Head of caudate nucleus (tissue), 42 donors: ENCODE results near the gene MUTYH.
"Not testable (repeated sequence)": the region's sequence is repeated elsewhere in the genome, so short reads cannot be mapped to it uniquely, and the experiment has no call there.

Source experiments
- DNase-seq, 42 donors: peaks; one replicate each; pipeline versions ENCODE4 v3.0.0 to v3.0.0-alpha.2; 2020 to 2021; ENCODE audit warnings: mixed read lengths in 7 of 42
- intact Hi-C: fragments of 100-400 bp; cut with DNase I; formaldehyde crosslinking; loops from one replicate; pipeline ENCODE4 v1.15.0; 2022

The MUTYH gene

DNA sequence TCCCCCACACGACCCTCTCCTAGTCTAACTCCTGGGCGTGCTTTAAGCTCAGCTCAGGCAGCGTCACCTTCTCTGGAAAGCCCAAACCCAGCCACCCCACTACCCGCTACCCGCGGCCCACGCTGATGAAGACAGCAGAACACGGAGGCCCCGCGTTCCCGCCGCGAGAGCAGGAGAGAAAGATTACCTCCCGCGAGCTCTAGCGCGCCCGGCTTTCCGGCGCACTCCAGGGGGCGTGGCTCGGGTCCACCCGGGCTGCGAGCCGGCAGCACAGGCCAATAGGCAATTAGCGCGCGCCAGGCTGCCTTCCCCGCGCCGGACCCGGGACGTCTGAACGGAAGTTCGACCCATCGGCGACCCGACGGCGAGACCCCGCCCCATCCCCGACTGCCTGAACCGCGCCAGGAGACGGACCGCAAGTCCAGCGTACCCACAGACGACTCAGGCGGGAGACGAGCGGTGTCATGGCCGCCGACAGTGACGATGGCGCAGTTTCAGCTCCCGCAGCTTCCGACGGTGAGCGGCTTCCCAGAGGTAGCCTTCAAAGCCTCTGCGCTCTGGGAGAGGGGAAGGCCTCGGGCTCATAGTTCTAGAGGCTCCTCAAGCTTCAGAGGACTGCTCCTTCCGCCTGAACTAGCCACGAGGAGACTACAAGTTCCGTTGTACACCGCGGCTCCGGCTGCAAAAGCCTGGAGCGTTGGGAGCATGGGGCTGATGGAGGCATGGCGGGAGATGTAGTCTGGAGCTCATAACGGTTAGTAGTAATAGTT, at the start of gene MUTYH, which contains the start of gene TOE1:
TSS of gene MUTYH (minus strand) at position 652 of the 770 bp plus-strand sequence. CDS start 5,935 bp downstream, outside the sequence.
TSS of gene TOE1 (plus strand) at position 382 of the 770 bp plus-strand sequence. CDS start at position 465, 83 bp downstream.
- DNase-seq, result peak; percentile 84 to 96 (median 91)
- intact Hi-C loops, result loop anchor here (10.0 kb wide), 1 partner anchor 235 kb away; no protein-coding TSS in a partner anchor

DNA sequence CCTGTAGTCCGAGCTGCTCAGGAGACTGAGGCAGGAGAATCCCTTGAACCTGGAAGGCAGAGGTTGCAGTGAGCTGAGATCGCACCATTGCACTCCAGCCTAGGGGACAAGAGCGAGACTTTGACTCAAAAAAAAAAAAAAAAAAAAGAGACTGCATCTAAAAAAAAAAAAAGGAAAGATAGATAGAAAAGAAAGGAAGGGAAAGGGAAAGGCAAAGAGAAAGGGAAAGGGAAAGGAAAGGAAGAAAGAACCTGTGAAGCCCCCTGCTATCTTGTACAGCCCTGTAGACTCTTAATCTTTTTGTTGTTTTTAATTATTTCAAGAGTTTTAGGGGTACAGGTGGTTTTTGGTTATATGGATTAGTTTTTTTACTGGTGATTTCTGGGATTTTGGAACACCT, 46.0 kb upstream of the MUTYH start:
- intact Hi-C loops, result no loop called here
- DNase-seq, result no peak

DNA sequence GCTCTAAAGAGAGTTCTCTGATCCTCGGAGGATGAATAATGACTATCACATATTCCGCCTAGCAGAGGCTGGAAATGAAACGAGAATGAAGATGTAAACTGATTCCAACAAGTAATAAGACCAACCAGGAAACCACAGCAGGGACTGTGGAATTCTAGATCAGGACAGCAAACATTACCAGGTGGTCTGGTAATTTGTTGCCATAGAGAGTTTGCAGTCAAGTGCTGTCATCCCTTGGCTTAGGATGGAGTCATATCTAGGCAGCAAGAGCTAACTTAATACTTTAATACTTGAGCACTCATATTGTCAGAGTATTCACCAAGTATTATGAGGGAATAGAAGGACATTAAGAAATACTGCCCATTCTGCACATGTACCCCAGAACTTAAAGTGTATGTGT, 45.1 kb upstream of the MUTYH start:
- intact Hi-C loops, result no loop called here
- no peak for DNase-seq

DNA sequence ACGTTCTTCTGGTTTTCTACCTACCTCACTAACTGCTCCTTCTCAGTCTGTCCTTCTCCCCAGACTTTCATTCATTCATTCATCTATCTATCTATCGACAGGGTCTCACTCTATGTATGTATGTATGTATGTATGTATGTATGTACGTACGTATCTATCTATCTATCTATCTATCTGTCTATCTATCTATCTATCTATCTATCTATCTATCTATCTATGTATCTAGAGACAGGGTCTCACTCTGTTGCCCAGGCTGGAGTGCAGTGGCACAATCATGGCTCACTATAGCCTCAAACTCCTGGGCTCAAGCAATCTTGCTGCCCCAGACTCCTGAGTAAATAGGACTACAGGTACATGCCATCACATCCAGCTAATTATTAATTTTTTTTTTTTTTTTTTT, 44.0 kb upstream of the MUTYH start:
- DNase-seq, intact Hi-C loops: not testable (repeated sequence)

DNA sequence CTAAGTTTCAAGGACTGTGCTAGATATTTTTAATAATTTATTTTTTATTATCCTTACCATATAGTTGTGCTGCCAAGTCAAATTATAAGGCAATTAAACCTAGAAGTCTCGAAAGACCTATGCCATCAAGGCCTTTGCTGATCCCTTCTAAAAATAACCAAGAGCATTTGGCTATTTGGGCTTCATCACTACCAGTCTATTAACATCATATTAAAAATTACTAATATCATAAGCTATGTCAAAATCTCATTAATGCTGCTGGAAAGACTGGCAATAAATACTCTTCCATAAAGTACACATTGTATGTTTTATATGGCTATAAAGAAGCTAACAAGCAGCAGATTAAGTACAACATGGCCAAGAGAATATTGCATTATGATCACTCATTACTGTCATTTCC, 43.0 kb upstream of the MUTYH start:
- intact Hi-C loops, result no loop called here
- DNase-seq, result no peak

DNA sequence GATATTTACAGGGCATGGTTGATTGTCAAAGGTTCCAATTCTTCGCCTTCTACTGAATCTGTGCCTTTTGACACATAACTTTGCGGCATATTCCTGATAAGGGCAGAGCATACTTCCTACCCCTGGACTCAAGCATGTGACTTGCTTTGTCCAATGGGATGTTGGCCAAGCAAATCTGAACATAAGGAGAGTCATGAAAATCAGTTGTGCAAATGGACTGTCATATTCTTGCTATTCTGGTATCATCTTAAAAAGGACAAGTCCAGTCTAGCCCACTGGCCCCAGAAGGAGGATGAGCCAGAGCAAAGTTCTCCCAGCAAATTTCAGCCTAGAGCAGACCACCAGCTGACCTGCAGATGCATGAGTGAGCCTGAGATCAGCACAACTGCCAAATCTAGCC, 41.0 kb upstream of the MUTYH start:
- intact Hi-C loops, result no loop called here
- DNase-seq, result no peak

DNA sequence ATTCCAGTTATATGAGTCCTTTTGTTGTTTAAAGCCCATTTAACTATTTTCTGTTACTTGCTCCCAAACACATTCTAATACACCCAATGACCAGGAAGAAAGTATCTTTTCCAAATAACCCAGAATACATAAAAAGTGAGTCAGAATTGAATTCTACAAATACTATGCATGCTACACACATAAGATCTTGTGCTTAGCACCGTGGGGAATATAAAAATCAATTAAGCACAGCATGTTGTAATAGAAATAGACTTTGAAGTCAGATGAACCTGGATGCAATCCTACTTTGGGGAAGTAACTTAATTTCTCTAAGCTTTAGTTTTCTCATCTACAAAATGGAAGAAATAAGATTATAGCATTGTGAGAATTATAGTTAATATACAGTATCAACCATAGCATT, 40.5 kb upstream of the MUTYH start:
- DNase-seq, result no peak
- intact Hi-C loops, result no loop called here

DNA sequence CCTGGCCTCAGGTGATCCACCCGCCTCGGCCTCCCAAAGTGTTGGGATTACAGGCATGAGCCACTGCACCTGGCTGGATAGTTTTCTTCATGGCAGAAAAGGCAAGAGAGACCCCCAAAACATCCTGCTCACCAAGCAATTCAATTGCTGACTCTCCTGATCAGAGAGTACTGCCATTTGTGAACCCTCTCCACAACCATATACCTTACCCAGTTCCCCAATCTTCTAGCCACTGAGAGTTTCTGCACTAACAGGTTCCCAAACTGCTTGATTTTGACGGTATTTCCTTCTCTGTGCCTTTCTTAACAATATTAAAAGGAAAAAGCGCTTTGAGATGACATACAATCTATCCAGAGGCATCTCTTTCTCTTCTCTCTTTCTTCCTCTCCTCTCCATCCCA, 39.9 kb upstream of the MUTYH start:
- intact Hi-C loops, result no loop called here
- no peak for DNase-seq

DNA sequence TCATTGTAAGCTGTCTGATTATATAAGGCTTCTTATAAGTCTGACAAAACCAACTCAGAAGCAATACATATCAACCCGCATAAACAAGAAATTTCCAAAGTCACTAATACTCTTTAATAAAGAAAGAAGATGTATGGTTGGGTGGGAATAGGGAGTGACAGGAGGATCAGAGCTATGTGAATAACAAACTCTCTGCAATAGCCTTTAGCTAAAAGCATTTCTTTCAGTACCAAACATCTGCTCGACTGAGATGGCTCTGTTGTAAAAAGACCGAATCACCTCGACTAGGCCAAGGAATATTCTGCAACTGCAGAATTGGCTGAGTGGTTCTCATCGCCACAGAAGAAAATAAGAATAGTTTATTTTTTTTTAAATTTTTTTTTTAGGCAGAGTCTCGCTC, 39.3 kb upstream of the MUTYH start:
- DNase-seq, result no peak
- intact Hi-C loops, result no loop called here

DNA sequence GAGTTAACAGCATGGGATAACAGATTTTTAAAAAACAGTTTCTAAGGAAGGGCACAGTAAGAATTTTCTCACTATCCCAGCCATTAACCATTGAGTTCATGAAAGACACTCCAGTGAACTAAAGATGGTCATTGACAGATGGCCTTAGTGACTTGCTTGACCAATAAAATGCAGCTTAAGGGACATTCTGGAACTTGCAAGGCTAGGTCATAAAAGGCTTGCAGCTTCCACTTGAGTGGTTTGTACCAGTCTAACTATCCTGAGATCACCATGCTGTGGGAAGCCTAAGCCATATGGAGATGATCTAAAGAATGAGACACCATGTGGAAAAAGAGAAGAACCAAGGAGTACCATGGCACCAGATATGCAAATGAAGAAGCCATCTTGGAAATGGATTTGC, 37.9 kb upstream of the MUTYH start:
- DNase-seq, result no peak

DNA sequence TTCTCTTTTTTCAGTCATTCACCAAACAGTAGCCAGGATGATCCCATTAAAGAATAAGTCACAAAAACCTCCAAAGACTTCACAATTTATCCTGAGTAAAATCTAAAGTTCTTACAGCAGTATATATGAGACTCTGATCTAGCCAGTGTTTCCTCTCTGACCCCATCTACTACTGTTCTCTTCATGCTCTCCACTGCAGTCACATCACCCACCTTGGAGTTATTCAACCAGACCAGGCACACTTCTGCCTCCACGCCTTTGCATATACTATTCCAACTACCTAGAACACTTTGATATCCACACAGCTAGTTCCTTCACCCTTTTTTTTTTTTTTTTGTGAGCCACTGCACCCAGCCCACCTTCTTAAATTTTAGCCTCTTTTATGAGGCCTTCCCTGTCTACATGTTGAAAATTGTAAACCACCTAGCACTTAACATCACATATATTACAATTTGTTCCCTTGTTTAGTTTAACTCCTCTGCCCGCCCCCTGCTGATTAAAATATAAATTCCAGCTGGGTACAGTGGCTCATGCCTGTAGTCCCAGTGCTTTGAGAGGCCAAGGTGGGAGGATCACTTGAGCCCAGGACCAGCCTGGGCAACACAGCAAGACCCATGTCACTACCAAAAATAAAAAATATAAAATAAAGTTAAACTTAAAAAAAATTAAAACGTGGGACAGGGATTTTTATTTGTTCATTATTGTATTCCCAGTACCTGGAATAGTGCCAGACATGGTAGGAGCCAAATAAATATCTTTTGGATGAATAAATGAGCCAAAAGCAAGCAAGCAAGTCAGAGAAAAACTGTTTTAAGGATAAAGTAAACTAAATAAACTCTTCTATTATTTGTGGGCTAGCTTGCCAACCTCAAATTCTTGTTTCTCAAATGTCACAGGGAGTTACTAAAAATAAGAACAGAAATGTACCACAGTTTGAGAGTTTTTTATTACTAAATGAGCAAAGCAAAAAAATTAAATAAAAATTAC, 35.2 kb upstream of the MUTYH start:
- no peak for DNase-seq
- intact Hi-C loops, result no loop called here

More for the DNA sequence above, 37.9 kb upstream of the MUTYH start:
- intact Hi-C loops, result no loop called here

DNA sequence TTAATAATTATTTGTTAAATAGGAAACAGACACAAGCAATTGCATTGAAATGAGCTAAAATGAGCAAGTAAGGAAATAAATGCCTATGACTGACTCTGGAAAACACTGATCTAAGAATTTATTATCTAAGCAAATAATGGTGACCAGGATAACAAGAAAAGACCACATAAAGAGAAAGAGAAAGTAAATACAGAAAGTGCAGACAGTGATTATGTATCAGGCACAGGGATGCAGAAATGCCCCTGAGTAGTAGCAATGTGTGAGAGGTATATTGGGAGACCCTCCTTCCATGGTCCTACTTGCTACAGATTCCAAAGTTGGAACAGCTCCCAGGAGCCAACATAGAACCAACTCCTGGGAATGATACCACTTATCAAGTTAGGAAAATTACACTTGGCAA, 33.3 kb upstream of the MUTYH start:
- intact Hi-C loops, result no loop called here

DNA sequence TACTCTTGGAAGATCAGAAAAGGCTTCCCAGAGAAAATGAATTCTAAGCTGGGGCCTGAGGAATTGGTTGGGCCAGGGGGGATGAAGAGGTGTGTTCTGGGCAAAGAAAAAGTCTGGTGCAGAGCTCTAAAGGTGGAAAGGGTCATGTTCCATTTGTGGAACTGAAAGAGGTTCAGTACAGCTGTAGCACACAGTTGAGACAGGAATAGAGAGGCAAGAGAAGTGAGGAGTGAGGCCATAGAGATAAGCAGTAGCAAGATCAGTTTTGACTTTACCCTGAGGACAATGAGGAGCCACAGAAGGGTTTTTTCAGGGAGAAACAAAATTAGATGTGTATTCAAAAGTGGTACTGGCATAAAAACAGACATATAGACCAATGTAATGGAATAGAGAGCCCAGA, 30.3 kb upstream of the MUTYH start:
- intact Hi-C loops, result no loop called here
- DNase-seq, result no peak

More for the DNA sequence above, 33.3 kb upstream of the MUTYH start:
- no peak for DNase-seq

DNA sequence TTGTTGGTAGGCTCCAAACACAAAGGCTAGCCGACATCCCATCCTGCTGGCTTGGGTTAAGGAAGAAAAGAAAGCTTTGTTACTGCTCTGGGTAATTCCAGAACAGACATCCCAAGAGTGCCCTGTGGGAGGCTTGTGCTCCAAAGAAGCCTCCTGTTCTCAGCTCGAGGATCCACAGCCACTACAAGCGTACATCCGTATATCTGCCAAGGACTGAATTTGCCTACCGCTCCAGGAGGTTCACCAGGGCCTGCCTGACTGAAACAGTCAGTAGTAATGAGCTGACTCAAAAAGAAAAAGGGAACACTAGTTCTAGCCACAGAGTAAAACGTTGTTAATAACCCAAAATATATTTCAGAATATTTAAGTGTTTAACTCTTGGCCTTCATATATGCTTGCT, 24.8 kb upstream of the MUTYH start:
- peak in 17 of 42 donors; percentile 10 to 62 (median 34) for DNase-seq
- intact Hi-C loops, result loop anchor here (10.0 kb wide), 1 partner anchor 200 kb away; no protein-coding TSS in a partner anchor

DNA sequence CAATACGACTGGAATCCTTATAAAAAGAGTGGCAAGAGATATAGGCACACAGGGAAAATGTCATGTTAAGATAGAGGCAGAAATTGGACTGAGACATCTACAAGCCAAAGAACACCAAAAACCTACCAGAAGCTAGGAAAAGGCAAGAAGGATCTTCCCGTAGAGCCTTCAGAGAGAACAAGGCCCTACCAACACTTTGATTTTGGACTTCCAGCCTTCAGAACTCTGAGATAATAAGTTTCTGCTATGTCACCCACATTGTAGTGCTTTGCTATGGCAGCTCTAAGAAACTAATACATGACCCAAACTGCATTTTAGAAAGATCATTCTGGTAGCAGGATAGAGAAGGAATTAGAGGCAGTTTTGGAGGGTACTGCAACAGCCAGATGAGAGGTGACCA, 24.1 kb upstream of the MUTYH start:
- intact Hi-C loops, result loop anchor here (10.0 kb wide), 1 partner anchor 201 kb away; no protein-coding TSS in a partner anchor
- DNase-seq, result no peak

DNA sequence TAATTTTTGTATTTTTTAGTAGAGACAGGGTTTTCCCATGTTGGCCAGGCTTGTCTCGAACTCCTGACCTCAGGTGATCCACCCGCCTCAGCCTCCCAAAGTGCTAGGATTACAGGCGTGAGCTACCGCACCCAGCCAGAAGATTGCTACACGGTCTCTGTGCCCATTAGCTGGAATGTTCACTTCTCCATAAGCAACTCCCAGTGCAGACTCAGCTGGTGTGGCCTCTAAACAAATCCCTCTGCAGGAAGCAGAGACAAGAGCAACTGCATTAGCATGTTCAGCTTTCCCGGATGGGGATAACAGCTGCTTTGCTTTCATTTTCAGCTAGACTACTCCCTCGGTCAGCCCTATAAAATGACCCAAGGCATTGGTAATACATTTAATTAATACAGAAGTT, 20.7 kb upstream of the MUTYH start:
- peak in 14 of 42 donors; percentile 11 to 60 (median 36) for DNase-seq
- intact Hi-C loops, result loop anchor here (2.0 to 10.0 kb wide), 2 partner anchors 132 to 204 kb away; no protein-coding TSS in a partner anchor

DNA sequence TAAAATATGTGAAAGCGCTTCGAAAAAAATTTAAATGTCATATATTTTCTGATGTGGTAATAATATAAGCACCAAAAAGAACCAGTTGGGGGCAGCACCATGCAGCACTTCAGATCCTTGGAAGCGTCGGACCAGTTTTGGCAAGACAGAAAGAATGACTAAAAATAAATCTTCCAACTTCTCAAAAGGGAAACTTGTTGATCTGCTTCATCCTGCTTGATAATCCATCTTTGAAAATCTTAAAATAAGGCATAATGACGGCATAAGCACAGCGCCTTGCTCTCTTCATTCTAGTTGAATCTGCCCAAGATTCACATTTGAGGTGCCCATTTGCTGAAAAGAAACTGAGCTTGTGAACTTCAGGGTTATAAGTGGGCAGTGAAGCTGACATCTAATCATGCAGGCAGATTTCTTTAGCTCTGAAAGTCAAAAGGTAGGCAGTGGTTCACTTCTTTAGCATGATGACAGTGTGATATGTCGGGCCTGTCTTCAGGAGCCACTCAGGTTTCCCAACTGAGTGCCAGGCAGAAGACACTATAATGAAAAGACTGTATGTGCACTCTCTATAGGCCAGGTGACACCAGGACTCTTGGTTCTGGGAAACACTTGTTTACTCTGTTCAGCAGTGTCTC, 19.8 kb upstream of the MUTYH start:
- intact Hi-C loops, result loop anchor here (2.0 to 10.0 kb wide), 2 partner anchors 133 to 205 kb away; no protein-coding TSS in a partner anchor
- peak; percentile 45 to 89 (median 76) for DNase-seq

DNA sequence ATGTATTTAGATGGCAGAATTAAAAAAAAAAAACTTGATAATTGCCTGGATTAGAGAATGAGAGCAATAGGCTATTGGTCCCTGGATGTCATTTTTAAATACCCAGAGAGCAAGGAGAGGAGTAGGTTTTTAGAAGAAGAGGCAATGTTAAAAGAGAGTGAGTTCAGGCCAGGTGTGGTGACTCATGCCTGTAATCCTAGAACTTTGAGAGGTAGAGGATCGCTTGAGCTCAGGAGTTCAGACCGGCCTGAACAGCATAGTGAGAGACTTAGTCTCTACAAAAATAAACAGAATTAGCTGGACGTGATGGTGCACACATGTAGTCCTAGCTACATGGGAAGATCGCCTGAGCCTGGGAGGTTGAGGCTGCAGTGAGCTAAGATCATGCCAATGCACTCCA, 15.9 kb upstream of the MUTYH start:
- intact Hi-C loops, result no loop called here

DNA sequence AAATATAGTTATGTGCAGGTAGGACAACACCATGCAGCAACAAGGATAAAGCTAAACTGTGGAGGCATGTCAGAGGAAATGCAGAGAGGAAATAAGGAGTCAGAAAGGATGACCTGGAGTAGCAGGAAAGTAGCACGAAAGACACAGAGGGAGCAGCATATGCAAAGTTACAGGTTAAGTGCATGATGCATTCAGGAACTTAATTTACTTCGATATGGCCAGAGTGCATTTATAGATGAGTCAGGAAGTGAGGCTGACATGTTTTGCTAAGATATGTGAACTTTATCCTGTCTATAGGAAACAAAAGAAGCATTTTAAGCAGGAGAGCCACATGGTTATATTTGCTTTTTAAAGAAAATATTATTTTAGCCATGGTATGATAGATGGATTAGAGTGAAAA, 15.4 kb upstream of the MUTYH start:
- DNase-seq, result no peak
- intact Hi-C loops, result no loop called here

More for the DNA sequence above, 15.9 kb upstream of the MUTYH start:
- no peak for DNase-seq
